Measurements from ENCODE around the gene CLDN34. TPM values are rescaled to one million over a fixed set of nuclear protein-coding genes. Genes with fewer than 3 reads are reported as not detected.

CLDN34 gene
- total RNA-seq, 4 donors from 2014 or later: 0.26 to 3.1 (median 1.7) TPM; not detected in 1

DNA sequence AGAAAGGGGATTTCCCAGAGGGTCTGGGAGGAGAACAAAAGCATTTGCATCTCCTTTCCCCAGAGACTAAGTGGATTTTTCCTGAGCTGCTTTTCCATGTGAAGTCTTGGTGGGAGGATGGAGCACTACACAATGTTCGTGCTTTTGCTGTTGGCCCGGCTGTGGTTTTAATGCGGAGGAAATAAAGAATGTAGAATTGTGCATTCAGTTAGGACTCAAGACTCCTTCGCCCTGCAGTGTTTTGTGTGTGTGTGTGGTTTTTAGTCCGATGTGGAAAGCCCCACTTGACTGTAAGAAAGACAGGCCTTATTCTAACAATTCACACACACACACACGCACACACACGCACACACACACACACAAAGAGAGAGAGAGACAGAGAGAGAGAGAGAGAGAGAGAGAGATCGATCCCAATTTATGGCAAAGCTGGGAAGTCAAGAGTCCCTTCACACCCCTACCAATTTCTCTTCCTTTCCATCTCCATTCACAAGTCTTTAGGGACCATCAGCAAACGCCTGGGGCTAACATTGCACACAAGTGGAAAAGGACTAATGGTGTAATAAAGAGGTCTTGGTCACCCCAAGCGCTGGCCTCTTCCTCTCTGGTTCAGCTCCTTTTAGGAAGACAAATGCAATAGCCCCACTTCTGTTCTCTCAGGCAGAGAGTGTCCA, 44.2 kb downstream of the CLDN34 start:
- no peaks in the 10 kb centered on the region for H3K36me3 ChIP-seq
- H3K27me3 ChIP-seq: no peaks in the 10 kb centered on the region
- no peaks in the 10 kb centered on the region for H3K9me3 ChIP-seq
- intact Hi-C loops (cut with DNase I): no loop called here
- H3K27ac ChIP-seq: peak overlapping the region in 3 of 4 donors; percentile 16 to 61 (median 32)
- 42 to 52% methylated on average over 3 to 10 of the region's 10 CpGs for WGBS, 2 donors
- DNase-seq: no peak
- H3K4me3 ChIP-seq: no peak overlapping the region
- peaks cover 0 to 45% (median 11%) of the 10 kb centered on the region in 3 donors for H3K4me1 ChIP-seq
- no peak for TF ChIP-seq POLR2A (IDR thresholded peaks at IDR 0.05)
- TF ChIP-seq, protein P1, sequence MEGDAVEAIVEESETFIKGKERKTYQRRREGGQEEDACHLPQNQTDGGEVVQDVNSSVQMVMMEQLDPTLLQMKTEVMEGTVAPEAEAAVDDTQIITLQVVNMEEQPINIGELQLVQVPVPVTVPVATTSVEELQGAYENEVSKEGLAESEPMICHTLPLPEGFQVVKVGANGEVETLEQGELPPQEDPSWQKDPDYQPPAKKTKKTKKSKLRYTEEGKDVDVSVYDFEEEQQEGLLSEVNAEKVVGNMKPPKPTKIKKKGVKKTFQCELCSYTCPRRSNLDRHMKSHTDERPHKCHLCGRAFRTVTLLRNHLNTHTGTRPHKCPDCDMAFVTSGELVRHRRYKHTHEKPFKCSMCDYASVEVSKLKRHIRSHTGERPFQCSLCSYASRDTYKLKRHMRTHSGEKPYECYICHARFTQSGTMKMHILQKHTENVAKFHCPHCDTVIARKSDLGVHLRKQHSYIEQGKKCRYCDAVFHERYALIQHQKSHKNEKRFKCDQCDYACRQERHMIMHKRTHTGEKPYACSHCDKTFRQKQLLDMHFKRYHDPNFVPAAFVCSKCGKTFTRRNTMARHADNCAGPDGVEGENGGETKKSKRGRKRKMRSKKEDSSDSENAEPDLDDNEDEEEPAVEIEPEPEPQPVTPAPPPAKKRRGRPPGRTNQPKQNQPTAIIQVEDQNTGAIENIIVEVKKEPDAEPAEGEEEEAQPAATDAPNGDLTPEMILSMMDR (IDR thresholded peaks at IDR 0.05): no peak

DNA sequence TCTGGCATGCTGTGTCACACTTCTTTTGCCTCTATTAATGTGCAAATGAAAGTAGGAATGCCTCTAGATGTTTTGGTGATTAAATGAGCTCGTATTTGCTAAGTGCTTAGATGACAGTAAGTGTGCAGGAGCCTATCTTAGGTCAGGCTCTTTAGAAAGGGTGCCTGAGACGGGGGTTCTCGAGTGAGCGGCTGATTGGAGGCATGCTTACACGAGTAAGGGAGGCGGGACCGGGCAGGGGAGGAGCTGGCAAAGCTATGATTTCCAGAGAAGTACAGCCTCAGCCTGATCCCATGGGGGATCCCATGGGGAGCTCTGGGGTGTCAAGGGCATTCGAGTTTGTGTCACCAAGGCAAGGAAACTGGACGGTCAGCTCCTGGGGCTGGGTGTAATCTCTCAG, 44.8 kb downstream of the CLDN34 start:
- no peaks in the 10 kb centered on the region for H3K27me3 ChIP-seq
- peak overlapping the region in 1 of 4 donors; percentile 61 for H3K27ac ChIP-seq
- H3K9me3 ChIP-seq: no peaks in the 10 kb centered on the region
- no peak overlapping the region for H3K4me3 ChIP-seq
- no peaks in the 10 kb centered on the region for H3K36me3 ChIP-seq
- WGBS, 2 donors: 0 to 13% methylated on average over 1 of the region's 9 CpGs
- no peak for DNase-seq
- TF ChIP-seq, protein P1 (IDR thresholded peaks at IDR 0.05): no peak
- no peak for TF ChIP-seq POLR2A (IDR thresholded peaks at IDR 0.05)
- intact Hi-C loops (cut with DNase I): no loop called here
- H3K4me1 ChIP-seq: peaks cover 0 to 50% (median 11%) of the 10 kb centered on the region in 3 donors

GRCh38 chrX:10014462-10015354, 47.5 kb downstream of the CLDN34 start:
- TF ChIP-seq, protein P1 (IDR thresholded peaks at IDR 0.05): no peak
- TF ChIP-seq POLR2A (IDR thresholded peaks at IDR 0.05): peak in 2 of 4 donors; percentile 5 to 18
- DNase-seq: peak; percentile 22
- H3K27ac ChIP-seq: peak overlapping the region; percentile 84 to 94 (median 90)
- H3K4me3 ChIP-seq: peak overlapping the region; percentile 49 to 71 (median 59)
- no peaks in the 10 kb centered on the region for H3K36me3 ChIP-seq
- H3K27me3 ChIP-seq: no peaks in the 10 kb centered on the region
- peaks cover 0 to 69% (median 15%) of the 10 kb centered on the region in 3 donors for H3K4me1 ChIP-seq
- no peaks in the 10 kb centered on the region for H3K9me3 ChIP-seq
- intact Hi-C loops (cut with DNase I): no loop called here
- 56% methylated on average over 11 of the region's 110 CpGs; no CpG with 5 or more reads in 1 of the 2 donors for WGBS, 2 donors

GRCh38 chrX:10015355-10015722, 48.2 kb downstream of the CLDN34 start:
- H3K4me1 ChIP-seq: peaks cover 0 to 62% (median 9%) of the 10 kb centered on the region in 3 donors
- DNase-seq: no peak
- WGBS, 2 donors: 48% methylated on average over 5 of the region's 71 CpGs; no CpG with 5 or more reads in 1 of the 2 donors
- TF ChIP-seq POLR2A (IDR thresholded peaks at IDR 0.05): no peak
- TF ChIP-seq, protein P1 (IDR thresholded peaks at IDR 0.05): no peak
- H3K36me3 ChIP-seq: no peaks in the 10 kb centered on the region
- H3K9me3 ChIP-seq: no peaks in the 10 kb centered on the region
- H3K4me3 ChIP-seq: peak overlapping the region; percentile 53 to 72 (median 59)
- H3K27me3 ChIP-seq: no peaks in the 10 kb centered on the region
- intact Hi-C loops (cut with DNase I): no loop called here
- H3K27ac ChIP-seq: peak overlapping the region; percentile 87 to 94 (median 90)

Measured in esophagus squamous epithelium (tissue), 5 donors.